NK-92 treated with Interleukin-12 subunit alpha and Interleukin-12 subunit beta, amount 100 ng/mL, for 24 hours (cell line): Measurements from ENCODE around the gene ASB16.
"Not testable (repeated sequence)": the region's sequence is repeated elsewhere in the genome, so short reads cannot be mapped to it uniquely, and the experiment has no call there.

Experiments used
- DNase-seq: peaks from one replicate; lab custom pipeline; 2025; lab: John Stamatoyannopoulos, UW

The ASB16 gene, protein sequence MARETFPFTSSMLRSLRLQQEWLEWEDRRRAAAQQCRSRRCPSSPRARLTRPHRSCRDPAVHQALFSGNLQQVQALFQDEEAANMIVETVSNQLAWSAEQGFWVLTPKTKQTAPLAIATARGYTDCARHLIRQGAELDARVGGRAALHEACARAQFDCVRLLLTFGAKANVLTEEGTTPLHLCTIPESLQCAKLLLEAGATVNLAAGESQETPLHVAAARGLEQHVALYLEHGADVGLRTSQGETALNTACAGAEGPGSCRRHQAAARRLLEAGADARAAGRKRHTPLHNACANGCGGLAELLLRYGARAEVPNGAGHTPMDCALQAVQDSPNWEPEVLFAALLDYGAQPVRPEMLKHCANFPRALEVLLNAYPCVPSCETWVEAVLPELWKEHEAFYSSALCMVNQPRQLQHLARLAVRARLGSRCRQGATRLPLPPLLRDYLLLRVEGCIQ

DNA sequence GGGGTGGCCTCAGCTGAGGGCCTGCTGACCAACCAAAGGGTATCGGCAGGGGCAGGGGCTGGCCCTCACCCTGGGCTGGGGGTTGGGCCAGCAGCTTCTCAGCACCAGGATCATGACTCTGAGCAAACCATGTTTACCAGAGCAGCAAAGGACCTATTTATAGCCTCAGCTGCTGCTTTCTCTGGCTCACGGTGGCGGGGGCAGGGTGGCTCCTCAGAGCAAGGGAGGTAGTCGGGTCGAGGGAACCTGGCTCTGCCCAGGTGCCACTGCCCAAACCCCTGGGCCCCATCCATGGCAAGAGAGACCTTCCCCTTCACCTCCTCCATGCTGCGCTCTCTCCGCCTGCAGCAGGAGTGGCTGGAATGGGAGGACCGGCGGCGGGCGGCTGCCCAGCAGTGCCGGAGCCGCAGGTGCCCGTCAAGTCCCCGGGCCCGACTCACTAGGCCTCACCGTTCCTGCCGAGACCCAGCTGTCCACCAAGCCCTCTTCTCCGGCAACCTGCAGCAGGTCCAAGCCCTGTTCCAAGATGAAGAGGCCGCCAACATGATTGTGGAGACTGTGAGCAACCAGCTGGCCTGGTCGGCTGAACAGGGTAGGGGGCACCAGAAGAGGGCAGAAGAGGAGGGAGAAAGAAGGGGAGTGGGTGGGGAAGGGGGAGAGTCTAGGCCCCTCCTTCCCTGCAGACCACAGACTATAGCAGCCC is at the start of gene ASB16:
Gene ASB16 (plus strand): TSS at position 206 of the 703 bp plus-strand sequence. CDS start 86 bp downstream, at position 292.
- no peak for DNase-seq

DNA sequence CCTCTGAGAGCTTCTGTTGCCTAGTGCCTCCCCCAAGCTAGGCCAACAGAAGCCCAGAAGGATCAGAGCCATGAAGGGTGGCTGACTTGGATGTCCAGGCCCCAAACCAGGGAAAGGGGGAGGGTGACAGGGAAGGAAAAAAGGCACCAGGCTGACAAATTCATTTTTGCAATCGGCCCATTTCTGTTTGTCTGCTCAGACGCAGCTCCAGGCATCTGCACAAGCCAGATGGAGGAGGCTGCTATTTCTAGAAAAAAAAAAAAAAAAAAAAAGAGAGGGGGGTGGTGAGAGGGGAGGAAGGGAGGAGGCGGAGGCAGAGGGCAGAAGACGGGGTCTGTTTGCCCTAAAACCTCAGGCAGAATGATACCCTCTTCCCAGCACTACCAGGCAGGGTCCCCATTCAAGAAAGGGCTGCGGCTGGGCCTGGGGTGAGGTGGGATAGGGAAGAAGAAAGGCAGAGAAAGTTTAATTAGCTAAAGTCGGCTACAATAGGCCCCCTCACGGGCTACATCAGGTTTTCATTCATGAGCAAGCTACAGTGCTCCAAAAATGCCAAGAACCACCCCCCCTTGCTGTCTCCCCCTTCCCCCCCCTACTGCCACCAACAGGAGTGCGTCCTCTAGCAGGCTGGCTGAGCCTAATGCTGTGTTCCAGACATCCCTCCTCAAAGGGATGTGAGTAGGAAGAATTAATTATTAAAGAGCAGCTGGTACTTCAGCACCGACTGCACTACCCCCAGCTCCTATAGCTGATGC is 49.5 kb upstream of the ASB16 start:
- DNase-seq, result no peak

DNA sequence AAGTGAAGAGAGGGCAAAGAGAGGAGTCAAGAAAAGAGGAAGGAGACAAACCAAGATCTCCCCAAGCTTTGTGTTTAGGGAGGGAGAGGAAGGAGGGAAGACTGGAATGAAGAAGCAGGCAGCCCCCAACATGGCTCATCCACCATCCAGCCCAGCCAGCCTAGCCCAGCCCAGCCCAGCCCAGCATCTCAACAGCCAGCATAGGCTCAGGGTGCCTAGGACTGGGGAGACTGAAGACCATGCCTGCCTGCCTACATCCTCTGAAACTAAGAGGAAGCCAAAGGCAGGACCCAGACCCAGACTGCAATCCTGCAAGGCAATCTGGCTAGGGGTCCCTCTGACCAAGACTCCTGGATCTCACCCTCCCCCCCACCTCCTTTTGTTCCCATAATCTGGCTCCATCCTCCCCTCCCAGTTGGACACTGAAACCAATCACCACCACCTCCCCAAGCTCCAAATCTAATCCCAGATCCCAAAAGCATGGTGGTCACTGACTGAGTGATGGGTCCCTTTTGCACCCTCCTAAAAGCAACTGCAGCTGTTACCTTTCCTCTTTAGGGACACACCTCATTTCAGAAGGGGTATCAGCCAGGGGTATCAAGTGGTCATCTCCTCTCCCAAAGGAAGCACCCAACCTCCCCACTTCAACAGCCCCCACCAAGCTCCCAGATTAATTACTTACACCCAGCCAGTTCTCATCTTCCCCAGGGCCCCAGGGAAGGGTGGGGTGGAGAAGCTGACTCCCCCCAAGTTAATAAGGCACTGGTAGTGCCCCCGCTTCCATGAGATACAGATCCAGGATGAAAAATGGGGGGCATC is 48.3 kb upstream of the ASB16 start:
- DNase-seq, result no peak

DNA sequence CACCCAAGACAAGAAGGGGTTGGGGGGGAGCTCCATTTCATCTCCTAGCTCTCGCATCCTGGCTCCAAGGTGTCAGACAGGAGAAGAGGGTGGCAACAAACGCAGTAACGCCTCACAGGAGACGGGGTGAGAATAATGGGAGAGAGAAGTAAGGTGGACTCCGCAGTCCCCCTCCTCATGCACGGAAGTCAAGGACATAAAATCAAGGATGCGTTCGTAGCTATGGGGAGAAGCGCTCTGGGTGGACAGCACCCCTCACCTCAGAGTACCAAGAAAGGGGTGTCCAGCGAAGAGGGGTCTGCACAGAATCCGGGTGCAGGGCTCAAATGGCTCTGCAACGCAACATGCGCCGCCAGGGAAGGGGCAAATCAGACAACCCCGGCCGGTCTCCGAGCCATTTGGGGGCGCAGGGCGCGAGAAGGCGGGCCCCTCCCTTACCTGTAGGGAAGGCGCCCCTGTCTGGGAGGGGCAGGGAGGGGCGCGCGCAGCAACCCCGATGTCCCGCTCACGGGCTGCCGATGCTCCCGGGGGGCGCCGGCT is 47.6 kb upstream of the ASB16 start:
- no peak for DNase-seq

DNA sequence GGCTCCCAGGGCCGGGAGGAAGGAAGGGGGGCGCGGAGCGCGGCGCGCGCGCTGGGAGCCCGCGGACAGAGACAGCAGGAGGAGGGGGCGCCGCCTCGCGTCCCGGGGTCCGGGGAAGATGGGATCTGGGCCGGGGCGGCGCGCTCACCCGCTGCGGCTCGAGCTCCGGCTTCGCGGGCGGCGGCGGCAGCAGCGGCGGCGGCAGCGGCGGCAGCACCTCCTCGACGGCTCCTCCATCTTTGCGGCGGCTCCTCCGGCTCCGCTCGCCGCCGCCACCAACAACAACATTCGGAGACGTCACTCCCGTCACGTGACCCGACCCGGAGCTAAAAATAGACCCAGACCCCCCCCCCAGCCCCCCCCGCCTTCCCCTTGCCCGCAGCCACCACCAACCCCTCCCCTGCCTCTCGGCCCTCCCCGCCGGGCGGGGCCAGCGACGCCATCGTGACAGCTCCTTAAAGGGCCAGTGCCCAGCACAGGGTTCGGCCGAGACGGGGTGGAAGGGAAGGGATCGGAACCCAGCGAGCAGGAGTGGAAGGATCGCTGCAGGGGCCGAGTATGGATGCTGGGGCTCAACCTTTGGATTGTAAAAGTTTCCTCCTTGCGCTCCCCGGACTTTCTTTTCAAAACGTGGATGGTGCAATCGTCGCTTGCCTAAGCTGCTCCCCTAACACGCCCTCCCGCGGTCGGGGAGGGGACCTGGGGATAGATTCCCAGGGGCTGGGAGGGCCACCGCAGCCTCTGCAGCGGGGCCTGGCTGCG is 47.0 kb upstream of the ASB16 start, which contains the start of gene HDAC5:
Gene HDAC5 (minus strand): TSS at position 286 of the 762 bp plus-strand sequence. CDS start 6,126 bp downstream, outside the sequence.
- peak; percentile 94 for DNase-seq

DNA sequence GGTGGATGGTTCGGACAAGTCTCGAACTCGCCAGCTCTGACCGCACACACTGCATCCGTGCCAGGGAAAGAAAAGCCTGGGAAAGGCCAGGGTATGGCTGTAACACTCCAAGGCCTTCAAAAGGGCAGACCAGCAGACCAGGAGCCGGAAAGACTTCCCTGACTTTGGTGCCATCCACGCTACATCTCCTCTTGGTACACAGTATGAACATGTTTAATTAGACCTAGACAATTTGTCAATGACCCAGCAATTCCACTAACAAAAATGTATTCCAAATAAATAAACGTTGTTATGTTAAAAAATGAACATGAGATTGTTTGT is 46.4 kb upstream of the ASB16 start:
- no peak for DNase-seq

DNA sequence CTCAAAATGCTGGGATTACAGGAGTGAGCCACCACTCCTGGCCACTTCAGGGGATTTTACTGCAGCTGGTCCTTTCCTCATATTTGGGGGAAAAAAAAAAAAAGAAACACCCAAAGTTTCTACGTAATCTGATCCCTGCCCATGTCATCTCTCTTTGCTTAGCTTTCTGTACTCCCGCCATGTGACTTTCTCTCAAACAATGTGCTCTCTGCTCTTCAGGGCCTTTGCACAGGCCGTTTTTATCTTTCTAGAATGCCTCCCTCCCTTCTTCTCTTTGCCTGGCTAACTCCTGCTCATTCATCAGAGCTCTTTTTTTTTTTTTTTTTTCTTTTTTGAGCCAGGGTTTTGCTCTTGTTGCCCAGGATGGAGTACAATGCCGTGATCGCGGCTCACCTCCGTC is 42.1 kb upstream of the ASB16 start:
- DNase-seq, result no peak

DNA sequence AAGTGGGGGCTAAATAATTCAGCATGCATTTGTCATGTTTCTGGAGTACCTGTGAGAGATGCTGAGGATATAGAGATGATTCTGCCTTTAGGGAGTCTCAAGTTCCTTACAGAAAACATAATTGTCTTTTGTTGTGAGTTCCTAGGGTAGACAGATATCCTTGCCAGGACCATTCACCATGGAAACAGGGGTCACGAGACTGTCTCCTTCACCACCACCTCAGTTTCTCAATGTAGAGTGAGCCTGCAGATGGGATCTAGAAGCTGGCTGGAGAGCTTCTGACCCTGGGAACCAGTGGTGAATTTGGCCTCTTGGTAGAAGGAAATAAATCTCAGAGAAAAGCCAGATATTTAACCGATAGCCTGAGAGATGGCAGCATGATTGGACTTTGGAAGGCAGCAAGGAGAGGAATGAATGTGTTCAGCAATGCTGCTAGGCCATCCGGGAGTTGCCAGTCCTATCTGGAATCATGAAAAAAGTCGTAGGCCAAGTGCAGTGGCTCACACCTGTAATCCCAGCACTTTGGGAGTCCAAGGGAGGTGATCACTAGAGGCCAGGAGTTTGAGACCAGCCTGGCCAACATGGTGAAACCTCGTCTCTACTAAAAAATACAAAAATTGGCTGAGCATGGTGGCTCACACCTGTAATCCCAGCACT is 39.7 kb upstream of the ASB16 start:
- DNase-seq, result no peak

DNA sequence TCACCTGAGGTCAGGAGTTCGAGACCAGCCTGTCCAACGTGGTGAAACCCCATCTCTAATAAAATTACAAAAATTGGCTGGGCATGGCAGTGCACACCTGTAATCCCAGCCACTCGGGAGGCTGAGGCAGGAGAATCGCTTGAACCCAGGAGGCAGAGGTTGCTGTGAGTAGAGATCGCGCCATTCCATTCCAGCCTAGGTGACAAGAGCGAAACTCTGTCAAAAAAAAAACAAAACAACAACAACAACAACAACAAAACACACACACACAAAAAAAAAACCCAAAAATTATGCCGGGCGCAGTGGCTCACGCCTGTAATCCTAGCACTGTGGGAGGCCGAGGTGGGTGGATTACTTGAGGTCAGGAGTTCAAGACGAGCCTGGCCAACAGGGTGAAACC is 39.1 kb upstream of the ASB16 start:
- DNase-seq, result not testable (repeated sequence)

DNA sequence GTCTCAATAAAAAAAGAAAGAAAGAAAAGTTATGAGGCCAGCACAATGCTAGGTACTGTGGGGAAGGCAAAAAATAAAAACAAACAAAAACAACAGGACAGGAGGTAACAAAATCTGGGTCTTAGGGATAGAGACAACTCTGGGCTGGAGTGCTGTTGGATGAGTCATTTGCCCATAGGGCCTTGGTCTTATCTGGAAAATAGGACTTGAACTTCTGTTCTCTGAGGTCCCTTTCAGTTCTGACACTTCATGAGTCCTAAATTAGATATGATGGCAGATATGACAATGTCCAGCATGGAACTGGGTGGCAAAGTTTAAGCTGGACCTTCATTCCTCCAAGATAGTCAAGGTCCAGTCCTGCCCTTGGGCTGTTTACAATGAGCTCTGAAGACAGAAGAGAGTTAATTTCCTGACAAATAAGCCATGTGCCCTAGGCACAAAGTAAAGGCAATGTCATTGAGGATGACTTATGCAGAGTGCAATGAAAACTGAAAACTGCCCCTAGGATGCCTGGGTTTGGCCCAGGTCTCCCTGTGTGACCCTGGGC is 38.2 kb upstream of the ASB16 start:
- no peak for DNase-seq

DNA sequence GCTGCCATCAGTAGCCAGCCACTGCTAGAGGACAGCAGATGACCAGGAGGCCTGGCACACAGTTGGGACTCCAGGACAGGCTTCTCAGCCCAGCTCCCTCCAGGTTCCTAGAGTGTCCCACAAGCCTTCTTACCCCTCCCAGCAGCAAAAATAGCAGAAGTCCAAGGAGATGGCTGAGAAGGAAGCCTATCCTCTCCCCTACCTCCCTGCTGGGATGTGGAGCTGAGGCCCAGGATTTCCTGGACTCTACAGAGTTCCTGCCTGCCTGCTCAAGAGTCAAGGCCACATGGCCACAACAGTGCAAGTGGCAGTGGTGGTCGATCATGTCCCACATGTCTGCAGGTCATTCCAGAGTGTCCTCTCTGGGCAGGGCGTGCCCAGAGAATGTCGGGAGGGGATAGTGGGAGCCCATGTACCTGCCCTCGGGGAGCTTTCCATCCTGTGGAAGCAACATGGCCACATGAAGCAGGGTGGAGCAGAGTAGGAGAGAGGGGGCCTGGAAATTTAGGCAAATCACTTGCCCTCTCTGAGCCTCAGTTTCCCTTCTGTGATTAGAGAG is 36.5 kb upstream of the ASB16 start:
- no peak for DNase-seq

DNA sequence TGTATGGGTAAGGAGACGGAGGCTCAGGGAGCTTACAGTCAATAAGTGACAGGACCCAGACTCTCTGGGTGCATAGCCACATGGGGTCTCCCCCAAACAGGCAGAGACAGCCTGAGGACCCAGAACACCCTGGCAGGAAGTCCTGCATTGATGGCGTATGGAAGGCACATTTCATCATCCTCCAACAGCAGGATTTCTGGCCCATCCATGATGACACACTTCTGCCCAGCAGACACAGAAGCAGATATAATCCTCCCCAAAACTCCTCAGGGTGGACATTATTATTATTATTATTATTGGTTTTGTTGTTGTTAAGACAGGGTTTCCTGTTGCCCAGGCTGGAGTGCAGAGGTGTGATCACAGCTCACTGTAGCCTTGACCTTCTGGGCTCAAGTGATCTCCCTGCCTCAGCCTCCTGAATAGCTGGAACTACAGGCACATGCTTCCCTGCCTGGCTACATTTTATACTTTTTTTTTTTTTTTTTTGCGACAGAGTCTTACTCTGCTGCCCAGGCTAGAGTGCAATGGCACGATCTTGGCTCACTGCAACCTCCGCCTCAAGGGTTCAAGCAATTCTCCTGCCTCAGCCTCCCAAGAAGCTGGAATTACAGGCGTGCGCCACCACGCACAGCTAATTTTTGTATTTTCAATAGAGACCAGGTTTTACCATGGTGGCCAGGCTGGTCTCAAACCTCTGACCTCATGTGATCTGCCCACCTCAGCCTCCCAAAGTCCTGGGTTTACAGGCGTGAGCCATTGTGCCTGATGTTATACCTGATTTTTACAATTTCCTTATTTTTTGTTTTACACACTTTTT is 35.5 kb upstream of the ASB16 start:
- DNase-seq, result no peak

DNA sequence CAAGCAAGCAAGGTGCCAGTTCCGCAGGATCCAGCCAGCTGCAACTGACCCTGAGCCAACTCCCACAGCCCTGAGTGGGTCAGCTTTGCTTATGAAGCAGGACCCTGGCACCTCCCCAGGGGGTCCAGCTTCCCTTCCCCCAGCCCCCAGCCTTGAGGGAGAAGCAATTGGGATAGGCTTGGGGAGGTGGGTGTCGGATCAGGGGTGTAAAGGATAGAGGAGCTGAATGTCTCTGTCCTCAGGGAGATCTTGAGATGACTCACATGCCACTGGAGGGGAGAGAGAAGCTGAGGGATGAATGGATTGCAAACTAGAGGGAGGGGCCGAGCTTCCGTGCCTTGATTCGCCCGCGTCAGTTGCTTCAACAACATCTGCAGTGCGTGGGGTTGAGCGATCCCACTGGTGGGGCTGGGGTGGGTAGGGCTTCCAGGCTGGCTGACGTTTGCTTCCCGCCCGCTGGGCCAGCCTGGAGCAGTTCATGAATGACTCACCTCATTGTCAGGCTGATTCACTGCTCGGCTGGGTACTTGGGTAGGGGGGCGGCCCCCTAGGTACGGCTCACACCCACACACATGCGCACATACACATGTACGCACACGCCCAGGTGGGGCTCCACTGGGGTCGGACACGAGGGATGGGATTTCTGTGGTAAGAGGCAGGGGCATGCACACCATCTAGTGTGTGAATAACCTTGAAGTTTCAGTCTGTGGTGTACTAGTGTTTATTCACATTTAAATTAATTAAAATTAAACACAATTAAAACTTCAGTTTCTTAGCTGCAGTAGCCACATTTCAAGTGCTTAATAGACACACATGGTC is 32.4 kb upstream of the ASB16 start:
- peak; percentile 9 for DNase-seq

DNA sequence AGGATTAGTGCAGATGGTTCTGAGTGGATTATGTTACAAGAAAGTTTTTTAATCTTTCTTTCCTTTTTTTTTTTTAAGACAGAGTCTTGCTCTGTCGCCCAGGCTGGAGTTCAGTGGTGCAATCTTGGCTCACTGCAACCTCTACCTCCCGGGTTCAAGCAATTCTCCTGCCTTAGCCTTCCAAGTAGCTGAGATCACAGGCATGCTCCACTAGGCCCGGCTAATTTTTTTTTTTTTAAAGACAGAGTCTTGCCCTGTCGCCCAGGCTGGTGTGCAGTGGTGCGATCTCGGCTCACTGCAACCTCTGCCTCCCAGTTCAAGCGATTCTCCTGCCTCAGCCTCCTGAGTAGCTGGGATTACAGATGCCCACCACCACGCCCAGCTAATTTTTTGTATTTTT is 26.6 kb upstream of the ASB16 start:
- not testable (repeated sequence) for DNase-seq

DNA sequence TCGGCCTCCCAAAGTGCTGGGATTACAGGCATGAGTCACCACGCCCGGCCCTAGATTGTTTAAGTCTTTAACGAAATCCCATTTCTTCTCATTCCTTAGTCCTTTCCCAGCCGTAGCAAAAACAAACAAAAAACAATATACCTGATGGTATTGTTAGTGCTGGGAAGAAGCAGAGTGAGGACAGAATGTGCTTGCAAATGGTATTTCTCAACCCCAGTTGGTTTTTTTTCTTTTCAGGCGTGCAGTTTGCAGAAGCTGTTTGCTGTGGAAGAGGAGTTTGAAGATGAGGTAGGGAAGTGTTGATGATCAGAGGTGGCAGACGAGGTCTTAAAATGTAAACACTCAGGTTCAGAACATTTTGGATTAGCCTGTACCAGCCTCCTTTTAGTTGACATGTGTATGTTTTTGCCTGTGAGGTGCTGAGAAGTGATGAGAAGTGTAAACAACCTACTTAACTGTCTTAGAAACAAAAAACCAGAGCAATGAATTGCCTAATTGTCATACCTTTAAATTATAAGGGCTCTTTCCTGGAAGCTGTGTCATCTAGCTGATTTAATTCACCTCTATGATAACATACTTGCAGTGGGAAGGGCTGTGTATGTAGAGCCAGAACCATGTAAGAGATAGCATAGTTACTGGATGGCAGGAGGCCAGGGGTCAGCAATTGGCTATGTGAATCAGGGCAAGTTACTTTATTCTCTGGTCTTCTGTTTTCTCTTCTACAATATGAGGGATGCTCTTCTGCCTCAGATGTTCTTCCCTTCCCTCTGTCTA is 25.4 kb upstream of the ASB16 start:
- DNase-seq, result no peak

DNA sequence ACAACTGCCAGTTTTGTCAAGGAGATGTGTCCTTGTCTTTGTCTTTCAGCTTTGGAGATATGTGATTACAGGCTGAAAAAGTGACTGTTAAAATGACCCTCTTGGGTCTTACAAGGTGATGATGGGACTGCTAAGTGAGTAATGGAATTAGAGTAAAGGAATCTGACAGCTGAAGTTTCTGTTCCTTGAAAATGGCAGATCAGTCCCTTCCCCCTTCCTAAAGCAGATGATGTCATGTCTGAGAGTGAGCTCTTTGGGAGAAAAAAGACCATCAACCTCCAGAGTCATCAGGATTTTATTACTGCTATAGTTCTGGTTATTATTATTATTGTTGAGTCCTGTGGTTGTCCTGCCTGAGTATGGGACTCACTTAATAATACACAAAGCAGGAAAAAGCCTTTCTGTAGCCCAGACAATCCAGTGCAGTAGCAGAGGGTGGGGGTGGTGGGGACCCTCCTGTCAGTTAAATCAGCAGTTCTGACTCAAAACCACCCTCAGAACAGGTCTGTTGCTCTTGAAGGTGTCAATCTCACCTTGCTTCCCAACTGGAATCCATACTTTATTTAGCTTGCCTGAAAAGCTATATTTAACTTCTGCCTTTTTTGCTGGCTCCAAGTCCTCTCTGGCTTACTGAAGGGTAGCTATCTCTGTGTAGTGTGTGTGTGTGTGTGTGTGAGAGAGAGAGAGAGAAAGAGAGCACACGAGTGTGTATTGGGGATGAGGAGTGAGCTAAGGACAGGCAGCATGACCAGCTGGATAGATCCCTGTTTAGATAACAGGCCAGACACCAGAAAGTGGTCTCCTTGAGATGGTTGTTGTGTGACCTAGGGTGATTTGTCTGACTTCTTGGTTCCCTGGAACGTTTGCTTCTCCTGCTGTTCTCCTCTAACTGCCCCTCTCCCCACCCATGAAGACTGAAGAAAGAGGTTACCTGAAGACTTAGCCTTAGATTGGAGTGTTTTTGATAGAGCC is 23.8 kb upstream of the ASB16 start:
- DNase-seq, result no peak
